HUES64 (cell line): ENCODE measurements around the gene TCP11L2.

Experiments
- H3K27ac ChIP-seq: 2 replicates; pipeline ENCODE4 v1.7.0; 2013; ENCODE audit warnings: low read depth, low read length, inconsistent platforms
- H3K27me3 ChIP-seq: 2 replicates; pipeline ENCODE4 v1.6.1; 2013; ENCODE audit warnings: mild to moderate bottlenecking, low read length; ENCODE audit not compliant: insufficient read depth
- H3K36me3 ChIP-seq: 2 replicates; pipeline ENCODE4 v1.6.1; 2013; ENCODE audit warnings: mild to moderate bottlenecking, low read length; ENCODE audit not compliant: insufficient read depth
- H3K4me1 ChIP-seq: 2 replicates; pipeline ENCODE4 v1.6.1; 2013; ENCODE audit warnings: mild to moderate bottlenecking, low read length, moderate library complexity; ENCODE audit not compliant: insufficient read depth
- H3K4me3 ChIP-seq: 2 replicates; pipeline ENCODE4 v1.5.1; 2013; ENCODE audit warnings: mild to moderate bottlenecking, low read length, moderate library complexity
- H3K9ac ChIP-seq: 2 replicates; pipeline ENCODE4 v1.6.1; 2013; ENCODE audit warnings: mild to moderate bottlenecking, low read depth, low read length
- H3K9me3 ChIP-seq: 2 replicates; pipeline ENCODE4 v1.6.1; 2013; ENCODE audit warnings: low read depth, low read length; ENCODE audit not compliant: insufficient read depth
- WGBS: fragments of 150-250, 120-280 bp; methylation state at CpG from one replicate; pipeline ENCODE4 v1.1.7; 2013; ENCODE audit warnings: missing lambda C conversion rate; 5-methylcytosine and 5-hydroxymethylcytosine counted together

Gene TCP11L2

DNA sequence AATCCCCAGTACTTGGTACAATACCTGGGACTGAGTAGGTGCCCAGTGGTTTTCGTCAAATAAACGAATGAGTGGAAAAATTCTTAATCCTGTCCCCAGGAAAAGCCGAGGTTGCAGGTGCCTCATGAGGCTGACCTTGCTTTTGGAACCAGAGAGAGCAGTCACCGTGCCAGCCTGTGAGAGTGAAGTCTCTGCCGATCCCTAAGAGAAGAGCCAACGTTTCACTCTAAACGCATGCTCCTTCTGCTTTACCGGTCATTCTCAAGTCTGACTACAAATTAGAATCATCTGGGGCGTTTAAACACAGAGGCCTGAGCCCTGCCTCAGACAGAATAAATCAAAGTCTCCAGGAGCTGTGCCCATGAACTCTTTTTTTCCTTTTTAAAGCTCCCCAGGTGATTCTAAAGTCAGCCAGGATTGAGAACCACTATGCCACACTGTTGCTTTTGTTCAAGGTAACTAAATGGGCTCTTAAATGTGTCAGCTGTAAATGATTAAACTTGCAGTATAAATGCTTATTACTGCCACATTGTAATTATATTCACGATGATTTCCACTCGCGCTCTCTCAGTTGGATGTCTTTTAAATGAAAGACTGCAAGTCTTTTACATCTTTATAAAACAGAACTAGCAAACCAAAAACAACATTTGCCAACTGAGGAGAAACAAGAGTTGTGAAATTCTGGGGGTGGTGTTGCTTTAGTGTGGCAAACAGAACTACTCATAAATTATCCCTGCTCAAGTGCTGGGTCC, 26.9 kb downstream of the TCP11L2 start:
- Histone ChIP-seq H3K4me1 (peaks cover 16% of the 10 kb centered on the region; the same call in 1 of the 2 replicates), H3K9me3 (0 out of 2 replicates have a peak, but pooled peaks cover 6% of the 10 kb centered on the region), H3K27ac (no peak overlapping the region), H3K36me3 (no peaks in the 10 kb centered on the region), H3K4me3 (no peak overlapping the region), H3K27me3 (peaks cover 17% of the 10 kb centered on the region; the same call in 1 of the 2 replicates), H3K9ac (no peak overlapping the region)
- 77% methylated on average over 9 of the region's 12 CpGs for WGBS

DNA sequence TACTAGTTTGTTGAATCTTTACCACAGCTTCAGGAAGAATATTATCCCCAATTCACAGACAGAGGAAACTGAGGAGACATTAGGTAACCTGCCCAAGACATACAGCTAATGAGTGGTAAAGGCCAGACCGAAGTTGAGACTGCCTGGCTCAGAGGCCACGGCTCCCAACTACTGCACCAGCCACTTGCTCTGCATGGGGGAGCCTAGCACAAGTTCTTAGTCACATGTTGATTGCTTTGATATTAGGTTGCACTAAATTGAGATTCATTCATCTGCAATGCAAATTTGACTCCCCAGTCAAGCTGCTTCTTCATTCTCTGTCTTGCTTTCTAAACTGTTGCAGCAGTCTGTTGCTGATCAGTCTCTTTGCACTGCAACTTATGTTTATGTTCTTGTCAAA, 29.1 kb downstream of the TCP11L2 start:
- Histone ChIP-seq H3K27ac (no peak overlapping the region), H3K4me3 (no peak overlapping the region), H3K36me3 (no peaks in the 10 kb centered on the region), H3K9ac (no peak overlapping the region), H3K9me3 (0 out of 2 replicates have a peak, but pooled peaks cover 6% of the 10 kb centered on the region), H3K27me3 (peaks cover 4% of the 10 kb centered on the region; the same call in 1 of the 2 replicates), H3K4me1 (peaks cover 16% of the 10 kb centered on the region; the same call in 1 of the 2 replicates)
- 49% methylated on average over 2 of the region's 2 CpGs for WGBS

DNA sequence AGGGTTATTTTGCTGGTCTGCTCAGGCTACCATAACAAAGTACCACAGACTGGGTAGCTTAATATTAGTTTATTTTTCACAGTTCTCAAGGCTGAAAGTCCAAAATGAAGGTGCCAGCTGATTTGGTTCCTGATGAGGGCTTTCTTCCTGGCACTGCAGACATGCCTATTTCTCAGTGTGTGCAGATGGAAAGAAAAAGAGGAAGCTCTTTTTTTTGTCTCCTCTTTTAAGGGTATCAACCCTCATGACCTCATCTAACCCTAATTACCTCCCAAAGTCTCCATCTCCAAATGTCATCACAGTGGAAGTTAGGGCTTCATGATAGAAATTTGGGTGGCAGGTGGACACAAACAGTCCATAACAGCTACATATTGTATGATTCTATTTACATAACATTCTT, 30.0 kb downstream of the TCP11L2 start:
- Histone ChIP-seq H3K9ac (no peak overlapping the region), H3K9me3 (0 out of 2 replicates have a peak, but pooled peaks cover 6% of the 10 kb centered on the region), H3K27me3 (no peaks in the 10 kb centered on the region), H3K27ac (no peak overlapping the region), H3K4me1 (peaks cover 16% of the 10 kb centered on the region; the same call in 1 of the 2 replicates), H3K4me3 (no peak overlapping the region), H3K36me3 (no peaks in the 10 kb centered on the region)

DNA sequence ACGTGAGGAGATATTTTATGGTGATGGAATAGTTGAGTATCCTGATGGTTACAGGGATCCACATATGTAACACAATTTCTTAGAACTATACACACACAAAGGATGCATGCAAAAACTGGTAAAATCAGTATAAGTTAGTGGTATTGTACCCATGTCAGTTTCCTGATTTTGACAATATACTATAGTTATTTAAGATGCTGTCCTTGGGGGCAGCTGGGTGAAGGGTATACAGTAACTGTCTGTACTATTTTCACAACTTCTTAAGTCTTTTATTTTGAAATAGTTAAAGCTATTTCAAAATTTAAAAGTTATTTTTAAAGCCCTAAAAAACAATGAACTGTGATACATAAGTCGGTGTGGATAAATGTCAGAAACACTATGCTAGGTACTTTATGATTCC, 30.5 kb downstream of the TCP11L2 start:
- Histone ChIP-seq H3K4me1 (peaks cover 16% of the 10 kb centered on the region; the same call in 1 of the 2 replicates), H3K36me3 (no peaks in the 10 kb centered on the region), H3K4me3 (no peak overlapping the region), H3K27ac (no peak overlapping the region), H3K9ac (no peak overlapping the region), H3K9me3 (0 out of 2 replicates have a peak, but pooled peaks cover 6% of the 10 kb centered on the region), H3K27me3 (no peaks in the 10 kb centered on the region)
- WGBS = 91% methylated on average over 2 of the region's 2 CpGs

DNA sequence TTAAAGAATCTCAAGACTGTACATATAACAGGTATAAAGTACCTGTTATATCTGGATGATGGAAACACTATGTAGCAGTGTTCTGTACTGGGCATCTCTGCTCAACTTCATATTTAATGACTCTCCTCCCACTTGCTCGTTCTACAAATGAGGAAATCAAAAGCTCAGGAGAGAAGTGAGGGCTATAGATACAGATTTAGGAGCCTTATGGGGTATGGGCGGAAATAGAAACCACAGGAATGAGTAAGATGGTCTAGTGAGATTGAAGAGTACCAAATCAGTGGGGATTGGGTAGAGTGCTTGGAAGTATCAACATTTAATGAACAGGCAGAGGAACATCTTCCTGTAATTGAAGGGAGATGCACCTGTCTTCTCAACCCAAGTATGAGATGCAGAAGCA, 31.2 kb downstream of the TCP11L2 start:
- H3K4me3 ChIP-seq = no peak overlapping the region
- H3K36me3 ChIP-seq = no peaks in the 10 kb centered on the region
- no peak overlapping the region for H3K9ac ChIP-seq
- no peak overlapping the region for H3K27ac ChIP-seq
- H3K4me1 ChIP-seq = peaks cover 16% of the 10 kb centered on the region; the same call in 1 of the 2 replicates
- 0 out of 2 replicates have a peak, but pooled peaks cover 6% of the 10 kb centered on the region for H3K9me3 ChIP-seq
- no peaks in the 10 kb centered on the region for H3K27me3 ChIP-seq
- 95% methylated on average over 2 of the region's 2 CpGs for WGBS

DNA sequence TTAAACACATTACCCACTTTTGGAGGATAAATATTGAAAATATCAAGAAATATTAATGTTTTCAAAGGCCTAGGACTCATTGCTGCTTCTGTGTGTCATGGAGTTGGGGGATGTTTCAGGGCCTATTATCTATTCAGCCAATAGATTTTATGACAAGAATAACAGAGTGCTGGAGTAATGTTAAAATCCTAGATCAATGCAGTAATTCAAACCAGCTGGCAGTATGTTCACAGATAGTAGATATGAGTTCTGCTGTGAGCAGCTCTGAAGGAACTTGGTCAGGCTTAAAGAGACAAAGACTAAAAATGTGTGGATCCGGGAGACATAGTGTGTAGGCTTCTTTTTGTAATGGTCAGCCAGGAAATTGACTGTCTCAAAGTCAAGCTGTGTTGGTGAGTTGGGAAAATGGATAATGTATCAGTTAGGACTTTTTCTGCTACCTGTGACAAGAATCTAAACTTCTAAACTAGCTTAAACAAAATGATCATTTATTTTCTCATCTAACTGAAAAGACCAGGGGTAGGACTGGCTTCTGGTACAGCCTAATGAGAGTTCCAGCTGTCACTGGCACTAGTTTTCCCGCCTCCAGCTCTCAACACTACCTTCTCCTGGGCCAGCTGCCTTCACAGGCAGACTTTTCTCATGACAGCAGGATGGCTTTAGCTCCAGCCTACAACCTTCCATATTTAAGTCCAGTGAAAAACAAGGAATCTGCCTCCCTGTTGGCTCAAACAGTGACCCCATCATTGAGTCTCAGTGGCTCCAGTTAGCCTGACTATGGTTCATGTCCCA, 38.7 kb downstream of the TCP11L2 start:
- H3K4me1 ChIP-seq = no peaks in the 10 kb centered on the region
- H3K9me3 ChIP-seq = no peaks in the 10 kb centered on the region
- H3K27ac ChIP-seq = no peak overlapping the region
- H3K4me3 ChIP-seq = no peak overlapping the region
- 94% methylated on average over 2 of the region's 2 CpGs for WGBS
- no peak overlapping the region for H3K9ac ChIP-seq
- H3K36me3 ChIP-seq = no peaks in the 10 kb centered on the region
- no peaks in the 10 kb centered on the region for H3K27me3 ChIP-seq

DNA sequence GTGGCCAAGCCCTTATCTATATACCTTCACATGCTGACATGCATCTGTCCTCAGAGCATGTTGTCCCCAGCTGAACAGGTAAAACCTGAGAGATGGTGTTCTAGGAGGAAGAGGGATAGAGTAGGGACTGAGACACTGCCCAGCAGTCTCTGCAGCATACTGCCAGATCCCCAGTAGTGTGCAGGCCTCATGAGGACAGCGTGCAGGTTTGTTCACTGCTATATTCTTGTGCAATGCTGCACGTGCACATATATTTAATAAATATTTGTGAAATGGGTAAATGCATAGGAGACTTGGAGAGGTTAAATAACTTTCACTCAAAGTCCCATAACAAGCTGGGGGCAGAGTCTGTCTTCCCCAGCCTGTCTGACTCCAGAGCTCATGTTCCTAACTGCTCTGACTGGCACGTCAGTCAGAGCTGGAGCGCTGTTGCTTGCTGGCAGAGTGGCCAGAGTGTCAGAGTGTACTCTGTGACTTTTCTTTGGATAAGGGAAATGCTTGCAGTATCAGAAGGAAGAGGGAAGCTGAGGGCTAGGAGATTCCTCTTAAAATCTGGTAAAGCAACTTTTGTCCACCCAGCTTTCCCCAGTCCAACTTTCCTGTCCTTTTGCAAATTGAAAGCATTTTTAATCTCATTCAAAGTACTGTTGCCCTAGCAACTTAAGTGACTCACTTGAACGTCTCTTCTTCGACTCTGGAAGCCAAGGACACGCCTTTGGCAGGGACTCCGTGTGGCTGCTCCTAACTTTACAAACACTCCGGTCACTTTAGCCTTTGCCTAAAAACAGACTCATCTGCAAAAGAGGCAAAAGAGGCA, 40.1 kb downstream of the TCP11L2 start:
- WGBS = 74% methylated on average over 9 of the region's 9 CpGs
- Histone ChIP-seq H3K36me3 (no peaks in the 10 kb centered on the region), H3K27me3 (no peaks in the 10 kb centered on the region), H3K9me3 (no peaks in the 10 kb centered on the region), H3K4me3 (no peak overlapping the region), H3K27ac (no peak overlapping the region), H3K4me1 (no peaks in the 10 kb centered on the region), H3K9ac (no peak overlapping the region)

DNA sequence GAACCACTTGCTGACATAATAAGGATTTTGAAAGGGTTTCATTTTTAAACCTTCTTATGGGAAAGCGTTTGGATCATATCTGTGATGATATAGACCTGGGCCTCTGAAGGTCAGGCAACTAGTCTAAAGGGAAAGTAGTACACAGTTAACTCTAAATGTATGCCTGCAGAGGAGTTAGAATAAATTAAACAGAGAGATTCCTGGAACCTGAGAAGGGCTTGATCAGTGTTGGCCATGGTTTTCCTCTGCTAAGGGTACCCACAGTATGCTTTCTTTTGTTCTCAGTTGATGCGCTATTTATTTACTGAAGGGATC, 40.6 kb downstream of the TCP11L2 start:
- Histone ChIP-seq H3K4me3 (no peak overlapping the region), H3K36me3 (no peaks in the 10 kb centered on the region), H3K9ac (no peak overlapping the region), H3K4me1 (no peaks in the 10 kb centered on the region), H3K9me3 (no peaks in the 10 kb centered on the region), H3K27me3 (no peaks in the 10 kb centered on the region), H3K27ac (no peak overlapping the region)
- 95% methylated on average over 1 of the region's 2 CpGs for WGBS

DNA sequence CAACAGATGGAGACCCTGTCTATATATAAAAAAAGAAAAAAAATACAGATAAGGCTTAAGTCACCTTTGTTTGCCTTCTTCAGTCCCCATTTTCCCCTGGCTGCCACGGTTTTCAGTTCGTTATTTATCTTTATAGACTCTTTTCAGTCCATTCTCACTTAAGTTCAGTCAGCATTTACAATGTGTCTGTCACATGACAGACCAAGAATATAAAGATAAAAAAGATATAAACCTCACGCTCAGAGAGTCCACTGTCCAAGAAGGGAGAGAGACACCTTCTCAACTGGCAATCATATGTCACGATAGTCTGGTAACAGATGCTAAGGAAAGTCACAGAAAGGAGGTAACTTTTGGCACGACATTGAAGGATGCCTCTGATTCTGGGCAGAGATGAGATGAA, 41.6 kb downstream of the TCP11L2 start:
- Histone ChIP-seq H3K4me3 (no peak overlapping the region), H3K27ac (no peak overlapping the region), H3K4me1 (no peaks in the 10 kb centered on the region), H3K36me3 (no peaks in the 10 kb centered on the region), H3K9ac (no peak overlapping the region), H3K27me3 (no peaks in the 10 kb centered on the region), H3K9me3 (no peaks in the 10 kb centered on the region)
- WGBS = 95% methylated on average over 5 of the region's 5 CpGs

DNA sequence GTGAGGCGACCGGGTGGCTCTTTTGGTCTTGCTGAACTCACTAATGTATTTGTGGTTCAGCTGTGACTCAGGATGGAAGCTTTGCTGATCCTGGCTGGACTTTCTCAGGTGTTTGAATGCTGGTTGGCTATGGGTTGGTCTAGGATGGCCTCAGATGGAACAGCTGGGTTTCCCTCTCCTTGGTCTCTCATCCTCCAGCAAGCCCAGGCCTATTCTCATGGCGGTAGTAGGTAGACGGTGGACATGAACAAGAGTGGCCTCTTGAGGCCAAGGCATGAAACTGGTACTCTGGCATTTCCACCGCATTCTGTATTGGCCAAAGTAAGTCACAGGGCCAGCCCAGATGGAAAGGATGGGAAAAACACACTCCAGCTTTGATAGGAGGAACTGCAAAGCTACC, 43.2 kb downstream of the TCP11L2 start:
- Histone ChIP-seq H3K4me1 (no peaks in the 10 kb centered on the region), H3K36me3 (no peaks in the 10 kb centered on the region), H3K27me3 (no peaks in the 10 kb centered on the region), H3K4me3 (no peak overlapping the region), H3K9ac (no peak overlapping the region), H3K27ac (no peak overlapping the region), H3K9me3 (no peaks in the 10 kb centered on the region)
- WGBS = 53% methylated on average over 5 of the region's 5 CpGs

DNA sequence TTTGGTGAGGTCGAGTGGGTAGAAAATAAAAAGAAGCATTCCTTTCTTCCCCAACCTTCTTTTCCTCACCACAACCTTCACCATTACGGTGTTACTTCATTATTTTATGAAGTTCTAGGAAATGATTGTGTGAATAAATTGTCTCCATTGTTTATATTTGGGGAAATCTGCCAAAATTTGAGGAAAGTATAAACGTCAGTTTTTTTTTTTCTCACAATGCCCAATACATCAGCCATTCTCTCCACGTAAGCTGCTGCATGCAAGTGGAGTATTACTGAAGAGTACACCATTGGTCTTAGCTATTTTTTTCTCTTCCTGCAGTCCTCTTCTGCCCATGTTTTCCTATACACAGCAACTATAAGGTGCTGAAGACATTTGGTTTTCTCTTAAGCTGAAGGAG, 45.9 kb downstream of the TCP11L2 start:
- H3K9me3 ChIP-seq = no peaks in the 10 kb centered on the region
- H3K27me3 ChIP-seq = no peaks in the 10 kb centered on the region
- H3K4me3 ChIP-seq = no peak overlapping the region
- no peak overlapping the region for H3K9ac ChIP-seq
- no peaks in the 10 kb centered on the region for H3K36me3 ChIP-seq
- H3K4me1 ChIP-seq = no peaks in the 10 kb centered on the region
- H3K27ac ChIP-seq = no peak overlapping the region
- WGBS = 83% methylated on average over 1 of the region's 4 CpGs
